MM.1S (cell line): Measurements from ENCODE around the gene GATAD2B.
A peak's percentile ranks its signal among the peaks of the same experiment; 100 is the strongest.

Experiments
- DNase-seq: peaks from one replicate; pipeline ENCODE4 v3.0.0-alpha.2; 2015
- H2AFZ ChIP-seq: fragments of 300-600 bp; sonication (generic); 2 replicates; pipeline ENCODE4 v1.6.0; 2016; ENCODE audit warnings: antibody characterized with exemption, low read length
- H3F3A ChIP-seq: fragments of 300-600 bp; sonication (generic); 2 replicates; pipeline ENCODE4 v1.6.1; 2016; ENCODE audit warnings: mild to moderate bottlenecking, antibody characterized with exemption, low read length, moderate library complexity, mixed read lengths; ENCODE audit not compliant: insufficient read depth
- H3K27ac ChIP-seq: fragments of 300-600 bp; sonication (generic); 2 replicates; pipeline ENCODE4 v1.5.1; 2016; ENCODE audit warnings: mild to moderate bottlenecking, low read length
- H3K27me3 ChIP-seq: fragments of 300-600 bp; sonication (generic); replicated peaks from 2 replicates; pipeline ENCODE4 v1.6.0; 2016; ENCODE audit warnings: low read length; ENCODE audit not compliant: insufficient read depth
- H3K36me3 ChIP-seq: fragments of 300-600 bp; sonication (generic); replicated peaks from 2 replicates; pipeline ENCODE4 v1.6.1; 2016; ENCODE audit warnings: mild to moderate bottlenecking, low read length, mixed read lengths; ENCODE audit not compliant: insufficient read depth
- H3K4me1 ChIP-seq: fragments of 300-600 bp; sonication (generic); 2 replicates; pipeline ENCODE4 v1.6.1; 2016; ENCODE audit warnings: low read length, mixed read lengths
- H3K4me2 ChIP-seq: fragments of 300-600 bp; sonication (generic); 2 replicates; pipeline ENCODE4 v1.6.0; 2016; ENCODE audit warnings: low read depth, low read length
- H3K4me3 ChIP-seq: fragments of 300-600 bp; sonication (generic); 2 replicates; pipeline ENCODE4 v1.5.1; 2016; ENCODE audit warnings: low read length, mixed read lengths
- H3K79me2 ChIP-seq: fragments of 300-600 bp; sonication (generic); 2 replicates; pipeline ENCODE4 v1.6.1; 2016; ENCODE audit warnings: mixed run types, low read length, mixed read lengths
- H3K9ac ChIP-seq: fragments of 300-600 bp; sonication (generic); 2 replicates; pipeline ENCODE4 v1.6.1; 2016; ENCODE audit warnings: low read length, mixed read lengths
- H3K9me2 ChIP-seq: fragments of 300-600 bp; sonication (generic); replicated peaks from 2 replicates; pipeline ENCODE4 v1.6.1; 2016; ENCODE audit warnings: mild to moderate bottlenecking, low read length, mixed read lengths; ENCODE audit not compliant: insufficient read depth
- H3K9me3 ChIP-seq: fragments of 300-600 bp; sonication (generic); replicated peaks from 2 replicates; pipeline ENCODE4 v1.6.1; 2016; ENCODE audit warnings: mild to moderate bottlenecking, low read length, mixed read lengths; ENCODE audit not compliant: insufficient read depth
- H4K20me1 ChIP-seq: fragments of 300-600 bp; sonication (generic); 2 replicates; pipeline ENCODE4 v1.6.1; 2016; ENCODE audit warnings: mild to moderate bottlenecking, low read length, moderate library complexity, mixed read lengths; ENCODE audit not compliant: insufficient read depth
- EZH2 ChIP-seq: fragments of 300-600 bp; sonication (generic); optimal IDR thresholded peaks from 2 replicates; pipeline ENCODE3; 2017; ENCODE audit warnings: low read depth, mild to moderate bottlenecking, antibody characterized with exemption, low read length, mixed read lengths
- EZH2phosphoT487 ChIP-seq: fragments of 300-600 bp; sonication (generic); IDR thresholded peaks from 2 replicates; pipeline ENCODE4 v1.6.1; 2018; ENCODE audit warnings: antibody characterized with exemption, low read length
- TF ChIP-seq, protein P1 (sequence below): fragments of 300-600 bp; sonication (generic); IDR thresholded peaks from 2 replicates; pipeline ENCODE4 v1.5.1; 2016; ENCODE audit warnings: antibody characterized with exemption, low read length, mixed read lengths

The GATAD2B gene

DNA sequence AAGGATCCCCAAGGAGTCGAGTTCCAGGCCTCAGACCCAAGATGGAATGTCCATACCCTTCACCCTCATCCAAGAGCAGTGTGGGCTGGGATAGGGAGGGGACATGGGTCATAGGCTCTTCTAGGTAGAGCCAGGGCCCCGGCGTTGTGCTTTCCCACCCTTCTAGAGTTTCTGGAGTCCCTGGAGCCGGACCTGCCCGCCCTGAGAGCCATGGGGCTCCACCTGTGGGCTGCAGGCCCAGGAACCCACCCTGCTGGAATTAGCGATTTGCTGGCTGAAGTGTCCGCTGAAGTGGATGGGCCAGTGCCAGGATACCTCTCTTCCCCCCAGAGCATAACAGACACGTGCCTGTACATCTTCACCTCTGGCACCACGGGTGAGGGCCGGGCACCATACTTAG, 146.4 kb downstream of the GATAD2B start:
- Histone ChIP-seq H3K4me1 (peaks cover 15% of the 10 kb centered on the region), H3K4me3 (peak overlapping the region; percentile 80), H3K27me3 (no peaks in the 10 kb centered on the region), H3F3A (peaks cover 13% of the 10 kb centered on the region), H3K4me2 (peak overlapping the region; percentile 99), H2AFZ (peak overlapping the region; percentile 92), H3K9me3 (no peaks in the 10 kb centered on the region), H3K79me2 (no peaks in the 10 kb centered on the region), H3K9me2 (no peaks in the 10 kb centered on the region), H3K27ac (no peak overlapping the region), H3K36me3 (no peaks in the 10 kb centered on the region), H4K20me1 (no peaks in the 10 kb centered on the region), H3K9ac (peak overlapping the region; percentile 51; the same call in 1 of the 2 replicates)
- no peak for DNase-seq
- TF ChIP-seq EZH2phosphoT487 (no peak), EZH2 (no peak)
- TF ChIP-seq, protein P1, sequence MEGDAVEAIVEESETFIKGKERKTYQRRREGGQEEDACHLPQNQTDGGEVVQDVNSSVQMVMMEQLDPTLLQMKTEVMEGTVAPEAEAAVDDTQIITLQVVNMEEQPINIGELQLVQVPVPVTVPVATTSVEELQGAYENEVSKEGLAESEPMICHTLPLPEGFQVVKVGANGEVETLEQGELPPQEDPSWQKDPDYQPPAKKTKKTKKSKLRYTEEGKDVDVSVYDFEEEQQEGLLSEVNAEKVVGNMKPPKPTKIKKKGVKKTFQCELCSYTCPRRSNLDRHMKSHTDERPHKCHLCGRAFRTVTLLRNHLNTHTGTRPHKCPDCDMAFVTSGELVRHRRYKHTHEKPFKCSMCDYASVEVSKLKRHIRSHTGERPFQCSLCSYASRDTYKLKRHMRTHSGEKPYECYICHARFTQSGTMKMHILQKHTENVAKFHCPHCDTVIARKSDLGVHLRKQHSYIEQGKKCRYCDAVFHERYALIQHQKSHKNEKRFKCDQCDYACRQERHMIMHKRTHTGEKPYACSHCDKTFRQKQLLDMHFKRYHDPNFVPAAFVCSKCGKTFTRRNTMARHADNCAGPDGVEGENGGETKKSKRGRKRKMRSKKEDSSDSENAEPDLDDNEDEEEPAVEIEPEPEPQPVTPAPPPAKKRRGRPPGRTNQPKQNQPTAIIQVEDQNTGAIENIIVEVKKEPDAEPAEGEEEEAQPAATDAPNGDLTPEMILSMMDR, result no peak

- Histone ChIP-seq H3K27ac (peak overlapping the region; percentile 40; the same call in 1 of the 2 replicates), H4K20me1 (no peaks in the 10 kb centered on the region), H3K4me2 (peak overlapping the region; percentile 99), H3K4me1 (peaks cover 15% of the 10 kb centered on the region), H3K27me3 (no peaks in the 10 kb centered on the region), H3K9ac (peak overlapping the region; percentile 51), H3K9me2 (no peaks in the 10 kb centered on the region), H2AFZ (peak overlapping the region; percentile 92), H3K79me2 (no peaks in the 10 kb centered on the region), H3K4me3 (peak overlapping the region; percentile 80), H3K36me3 (no peaks in the 10 kb centered on the region), H3K9me3 (no peaks in the 10 kb centered on the region), H3F3A (peaks cover 13% of the 10 kb centered on the region)
- peak; percentile 85 for DNase-seq
- TF ChIP-seq EZH2phosphoT487, result no peak
- TF ChIP-seq EZH2, result no peak
- TF ChIP-seq, protein P1, result peak; percentile 24; the same call in 1 of the 2 replicates
Observed at GRCh38 chr1:153775458-153776327, 147.1 kb downstream of the GATAD2B start.

- H3F3A ChIP-seq, result peaks cover 13% of the 10 kb centered on the region
- DNase-seq, result no peak
- no peaks in the 10 kb centered on the region for H3K9me3 ChIP-seq
- no peaks in the 10 kb centered on the region for H3K27me3 ChIP-seq
- H3K9ac ChIP-seq, result peak within 1 kb of the TSS; percentile 51
- no peaks in the 10 kb centered on the region for H3K36me3 ChIP-seq
- H3K27ac ChIP-seq, result peak within 1 kb of the TSS; percentile 40; the same call in 1 of the 2 replicates
- no peaks in the 10 kb centered on the region for H3K79me2 ChIP-seq
- no peaks in the 10 kb centered on the region for H4K20me1 ChIP-seq
- H3K9me2 ChIP-seq, result no peaks in the 10 kb centered on the region
- peak within 1 kb of the TSS; percentile 99 for H3K4me2 ChIP-seq
- TF ChIP-seq EZH2, result no peak
- TF ChIP-seq EZH2phosphoT487, result no peak
- TF ChIP-seq, protein P1, result no peak
- peak within 1 kb of the TSS; percentile 80 for H3K4me3 ChIP-seq
- peak within 1 kb of the TSS; percentile 92 for H2AFZ ChIP-seq
- peaks cover 9% of the 10 kb centered on the region for H3K4me1 ChIP-seq
Observed at GRCh38 chr1:153774780-153775457, 147.9 kb downstream of the GATAD2B start, which contains the start of gene SLC27A3. Gene SLC27A3 (plus strand): TSS chr1:153775407. CDS start chr1:153775498, 91 bp downstream.
